ENCODE results near the gene KLRC2. TPM values are rescaled to one million over a fixed set of nuclear protein-coding genes. Genes with fewer than 3 reads are reported as not detected.
"Not testable (repeated sequence)": the region's sequence is repeated elsewhere in the genome, so short reads cannot be mapped to it uniquely, and the experiment has no call there.

Gene KLRC2
- polyA plus RNA-seq, 4 donors = 0.36 to 2.4 (median 1.0) TPM; not detected in 1

- WGBS, 3 donors = 81 to 86% (median 82%) methylated on average over 1 of the region's 1 CpG
- not testable (repeated sequence) for H3K4me3 ChIP-seq (ENCODE audit: low read depth in 1 of 3, low read length in 3 of 3); FAIRE-seq; H3K27me3 ChIP-seq (ENCODE audit: control insufficient read depth in 3 of 3, insufficient read depth in 3 of 3, low read length in 3 of 3); H3K9me3 ChIP-seq (ENCODE audit: control insufficient read depth in 2 of 2, insufficient read depth in 1 of 2, low read depth in 1 of 2, low read length in 1 of 2); H3K36me3 ChIP-seq (ENCODE audit: control insufficient read depth in 3 of 3, insufficient read depth in 2 of 3, low read depth in 1 of 3, low read length in 3 of 3); H3K27ac ChIP-seq (ENCODE audit: low read depth in 1 of 3, low read length in 2 of 3); DNase-seq; H3K4me1 ChIP-seq (ENCODE audit: control insufficient read depth in 3 of 3, insufficient read depth in 2 of 3, low read depth in 1 of 3, low read length in 2 of 3)
Measured at GRCh38 chr12:10424260-10424899, 11.4 kb downstream of the KLRC2 start.

- not testable (repeated sequence) for H3K27me3 ChIP-seq (ENCODE audit: control insufficient read depth in 3 of 3, insufficient read depth in 3 of 3, low read length in 3 of 3); DNase-seq; H3K27ac ChIP-seq (ENCODE audit: low read depth in 1 of 3, low read length in 2 of 3); H3K4me1 ChIP-seq (ENCODE audit: control insufficient read depth in 3 of 3, insufficient read depth in 2 of 3, low read depth in 1 of 3, low read length in 2 of 3); H3K4me3 ChIP-seq (ENCODE audit: low read depth in 1 of 3, low read length in 3 of 3); H3K36me3 ChIP-seq (ENCODE audit: control insufficient read depth in 3 of 3, insufficient read depth in 2 of 3, low read depth in 1 of 3, low read length in 3 of 3); H3K9me3 ChIP-seq (ENCODE audit: control insufficient read depth in 2 of 2, insufficient read depth in 1 of 2, low read depth in 1 of 2, low read length in 1 of 2); FAIRE-seq
- WGBS, 3 donors = 32 to 49% (median 44%) methylated on average over 2 of the region's 3 CpGs
Measured at GRCh38 chr12:10422159-10422558, 13.7 kb downstream of the KLRC2 start.

- H3K9me3 ChIP-seq (ENCODE audit: control insufficient read depth in 2 of 2, insufficient read depth in 1 of 2, low read depth in 1 of 2, low read length in 1 of 2); H3K36me3 ChIP-seq (ENCODE audit: control insufficient read depth in 3 of 3, insufficient read depth in 2 of 3, low read depth in 1 of 3, low read length in 3 of 3); H3K4me3 ChIP-seq (ENCODE audit: low read depth in 1 of 3, low read length in 3 of 3); DNase-seq; FAIRE-seq; H3K27ac ChIP-seq (ENCODE audit: low read depth in 1 of 3, low read length in 2 of 3); H3K27me3 ChIP-seq (ENCODE audit: control insufficient read depth in 3 of 3, insufficient read depth in 3 of 3, low read length in 3 of 3); H3K4me1 ChIP-seq (ENCODE audit: control insufficient read depth in 3 of 3, insufficient read depth in 2 of 3, low read depth in 1 of 3, low read length in 2 of 3): not testable (repeated sequence)
- 11 to 19% (median 17%) methylated on average over 1 of the region's 1 CpG for WGBS, 3 donors
Measured at GRCh38 chr12:10420334-10420733, 15.5 kb downstream of the KLRC2 start, which contains the start of gene KLRC3. Gene KLRC3, minus strand, starts transcription at chr12:10420595. Its CDS starts 45 bp downstream, at chr12:10420550.

GRCh38 chr12:10409392-10409791 is 26.4 kb downstream of the KLRC2 start, which contains the start of gene KLRC4:
Gene KLRC4, minus strand, starts transcription at chr12:10409757. Its CDS starts 182 bp downstream, at chr12:10409575.
- no peak for FAIRE-seq

GRCh38 chr12:10408842-10409241 is 27.0 kb downstream of the KLRC2 start:
- DNase-seq (no peak), FAIRE-seq (no peak)
- Histone ChIP-seq H3K4me1 (ENCODE audit: control insufficient read depth in 3 of 3, insufficient read depth in 2 of 3, low read depth in 1 of 3, low read length in 2 of 3) (no peaks in the 10 kb centered on the region), H3K36me3 (ENCODE audit: control insufficient read depth in 3 of 3, insufficient read depth in 2 of 3, low read depth in 1 of 3, low read length in 3 of 3) (peaks cover 0 to 2% (median 0%) of the 10 kb centered on the region in 3 donors), H3K27ac (ENCODE audit: low read depth in 1 of 3, low read length in 2 of 3) (no peak overlapping the region), H3K27me3 (ENCODE audit: control insufficient read depth in 3 of 3, insufficient read depth in 3 of 3, low read length in 3 of 3) (no peaks in the 10 kb centered on the region), H3K4me3 (ENCODE audit: low read depth in 1 of 3, low read length in 3 of 3) (no peak overlapping the region), H3K9me3 (ENCODE audit: control insufficient read depth in 2 of 2, insufficient read depth in 1 of 2, low read depth in 1 of 2, low read length in 1 of 2) (no peaks in the 10 kb centered on the region)
- 45 to 86% (median 60%) methylated on average over 3 of the region's 3 CpGs for WGBS, 3 donors

More at GRCh38 chr12:10409392-10409791, 26.4 kb downstream of the KLRC2 start, which contains the start of gene KLRC4:
- Histone ChIP-seq H3K36me3 (ENCODE audit: control insufficient read depth in 3 of 3, insufficient read depth in 2 of 3, low read depth in 1 of 3, low read length in 3 of 3) (peaks cover 0 to 2% (median 0%) of the 10 kb centered on the region in 3 donors), H3K4me3 (ENCODE audit: low read depth in 1 of 3, low read length in 3 of 3) (no peak within 1 kb of the TSS), H3K9me3 (ENCODE audit: control insufficient read depth in 2 of 2, insufficient read depth in 1 of 2, low read depth in 1 of 2, low read length in 1 of 2) (no peaks in the 10 kb centered on the region), H3K4me1 (ENCODE audit: control insufficient read depth in 3 of 3, insufficient read depth in 2 of 3, low read depth in 1 of 3, low read length in 2 of 3) (no peaks in the 10 kb centered on the region), H3K27me3 (ENCODE audit: control insufficient read depth in 3 of 3, insufficient read depth in 3 of 3, low read length in 3 of 3) (no peaks in the 10 kb centered on the region), H3K27ac (ENCODE audit: low read depth in 1 of 3, low read length in 2 of 3) (no peak within 1 kb of the TSS)
- 10 to 51% (median 25%) methylated on average over 1 of the region's 1 CpG for WGBS, 3 donors
- DNase-seq = peak in 1 of 2 donors; percentile 9

GRCh38 chr12:10406725-10407124 is 29.1 kb downstream of the KLRC2 start:
- no peaks in the 10 kb centered on the region for H3K4me1 ChIP-seq (ENCODE audit: control insufficient read depth in 3 of 3, insufficient read depth in 2 of 3, low read depth in 1 of 3, low read length in 2 of 3)
- 60 to 69% (median 68%) methylated on average over 4 of the region's 4 CpGs for WGBS, 3 donors
- no peaks in the 10 kb centered on the region for H3K9me3 ChIP-seq (ENCODE audit: control insufficient read depth in 2 of 2, insufficient read depth in 1 of 2, low read depth in 1 of 2, low read length in 1 of 2)
- no peaks in the 10 kb centered on the region for H3K27me3 ChIP-seq (ENCODE audit: control insufficient read depth in 3 of 3, insufficient read depth in 3 of 3, low read length in 3 of 3)
- peak overlapping the region in 1 of 3 donors; percentile 16 for H3K4me3 ChIP-seq (ENCODE audit: low read depth in 1 of 3, low read length in 3 of 3)
- DNase-seq (no peak), FAIRE-seq (no peak)
- H3K27ac ChIP-seq (ENCODE audit: low read depth in 1 of 3, low read length in 2 of 3) = no peak overlapping the region
- H3K36me3 ChIP-seq (ENCODE audit: control insufficient read depth in 3 of 3, insufficient read depth in 2 of 3, low read depth in 1 of 3, low read length in 3 of 3) = peaks cover 0 to 2% (median 0%) of the 10 kb centered on the region in 3 donors

- DNase-seq = no peak
- no peak overlapping the region for H3K4me3 ChIP-seq (ENCODE audit: low read depth in 1 of 3, low read length in 3 of 3)
- H3K27ac ChIP-seq (ENCODE audit: low read depth in 1 of 3, low read length in 2 of 3) = no peak overlapping the region
- no peak for FAIRE-seq
- H3K9me3 ChIP-seq (ENCODE audit: control insufficient read depth in 2 of 2, insufficient read depth in 1 of 2, low read depth in 1 of 2, low read length in 1 of 2) = no peaks in the 10 kb centered on the region
- WGBS, 3 donors = 86 to 90% (median 87%) methylated on average over 5 of the region's 5 CpGs
- no peaks in the 10 kb centered on the region for H3K4me1 ChIP-seq (ENCODE audit: control insufficient read depth in 3 of 3, insufficient read depth in 2 of 3, low read depth in 1 of 3, low read length in 2 of 3)
- peaks cover 0 to 2% (median 0%) of the 10 kb centered on the region in 3 donors for H3K36me3 ChIP-seq (ENCODE audit: control insufficient read depth in 3 of 3, insufficient read depth in 2 of 3, low read depth in 1 of 3, low read length in 3 of 3)
- H3K27me3 ChIP-seq (ENCODE audit: control insufficient read depth in 3 of 3, insufficient read depth in 3 of 3, low read length in 3 of 3) = no peaks in the 10 kb centered on the region
Measured at GRCh38 chr12:10405294-10405693, 30.5 kb downstream of the KLRC2 start.

GRCh38 chr12:10404798-10405197 is 31.0 kb downstream of the KLRC2 start:
- H3K4me3 ChIP-seq (ENCODE audit: low read depth in 1 of 3, low read length in 3 of 3) = no peak overlapping the region
- FAIRE-seq = no peak

GRCh38 chr12:10400829-10401228 is 35.0 kb downstream of the KLRC2 start:
- FAIRE-seq (no peak), DNase-seq (no peak)

More at GRCh38 chr12:10404798-10405197, 31.0 kb downstream of the KLRC2 start:
- peaks cover 0 to 2% (median 0%) of the 10 kb centered on the region in 3 donors for H3K36me3 ChIP-seq (ENCODE audit: control insufficient read depth in 3 of 3, insufficient read depth in 2 of 3, low read depth in 1 of 3, low read length in 3 of 3)
- no peak for DNase-seq
- no peaks in the 10 kb centered on the region for H3K4me1 ChIP-seq (ENCODE audit: control insufficient read depth in 3 of 3, insufficient read depth in 2 of 3, low read depth in 1 of 3, low read length in 2 of 3)
- H3K9me3 ChIP-seq (ENCODE audit: control insufficient read depth in 2 of 2, insufficient read depth in 1 of 2, low read depth in 1 of 2, low read length in 1 of 2) = no peaks in the 10 kb centered on the region
- no peaks in the 10 kb centered on the region for H3K27me3 ChIP-seq (ENCODE audit: control insufficient read depth in 3 of 3, insufficient read depth in 3 of 3, low read length in 3 of 3)
- no peak overlapping the region for H3K27ac ChIP-seq (ENCODE audit: low read depth in 1 of 3, low read length in 2 of 3)

More at GRCh38 chr12:10400829-10401228, 35.0 kb downstream of the KLRC2 start:
- Histone ChIP-seq H3K9me3 (ENCODE audit: control insufficient read depth in 2 of 2, insufficient read depth in 1 of 2, low read depth in 1 of 2, low read length in 1 of 2) (no peaks in the 10 kb centered on the region), H3K4me3 (ENCODE audit: low read depth in 1 of 3, low read length in 3 of 3) (no peak overlapping the region), H3K36me3 (ENCODE audit: control insufficient read depth in 3 of 3, insufficient read depth in 2 of 3, low read depth in 1 of 3, low read length in 3 of 3) (peaks cover 0 to 2% (median 0%) of the 10 kb centered on the region in 3 donors), H3K27me3 (ENCODE audit: control insufficient read depth in 3 of 3, insufficient read depth in 3 of 3, low read length in 3 of 3) (no peaks in the 10 kb centered on the region), H3K4me1 (ENCODE audit: control insufficient read depth in 3 of 3, insufficient read depth in 2 of 3, low read depth in 1 of 3, low read length in 2 of 3) (no peaks in the 10 kb centered on the region), H3K27ac (ENCODE audit: low read depth in 1 of 3, low read length in 2 of 3) (no peak overlapping the region)

Data from small intestine (tissue), 7 donors.